22Rv1 (cell line): ENCODE results near the gene CAMSAP1.

ENCODE experiments used
- ZFX ChIP-seq: fragments of 450-650 bp; IDR thresholded peaks from 2 replicates; pipeline ENCODE4 v1.6.1; 2017; ENCODE audit warnings: antibody characterized with exemption, borderline replicate concordance
- TF ChIP-seq, protein P1 (sequence below): fragments of 450-650 bp; IDR thresholded peaks from 2 replicates; pipeline ENCODE4 v1.5.1; 2017; ENCODE audit warnings: mild to moderate bottlenecking

DNA sequence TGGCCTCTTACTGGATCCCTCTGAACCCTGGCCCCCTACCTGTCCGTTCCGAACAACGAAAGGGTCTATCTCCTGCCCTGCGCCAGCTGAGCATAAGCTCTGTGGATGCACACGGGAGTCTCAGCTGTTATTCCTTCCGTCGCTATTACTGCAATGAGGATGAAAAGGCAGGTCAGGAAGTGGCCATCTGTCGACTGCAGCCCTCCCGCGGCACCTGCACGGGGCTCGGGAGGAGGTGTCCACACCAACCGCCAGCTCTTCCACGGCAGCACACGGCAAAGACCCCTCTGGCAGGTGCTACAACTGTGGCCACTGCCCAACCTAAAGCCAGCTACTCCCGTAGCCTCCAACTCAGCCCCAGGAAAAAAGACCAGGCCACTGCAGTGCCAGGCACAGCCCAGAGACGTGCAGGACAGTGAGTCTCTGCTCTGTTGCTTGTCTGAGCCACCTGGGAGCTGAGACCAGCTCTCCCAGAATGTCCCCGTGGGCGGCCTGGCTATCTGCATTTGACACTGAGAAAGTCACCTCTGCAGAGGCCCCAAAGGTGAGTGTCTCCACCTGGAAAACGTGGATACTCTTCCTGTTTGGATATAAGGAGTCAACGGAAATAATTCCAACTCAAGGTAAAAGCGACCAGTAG is 19.1 kb downstream of the CAMSAP1 start:
- TF ChIP-seq, protein P1, sequence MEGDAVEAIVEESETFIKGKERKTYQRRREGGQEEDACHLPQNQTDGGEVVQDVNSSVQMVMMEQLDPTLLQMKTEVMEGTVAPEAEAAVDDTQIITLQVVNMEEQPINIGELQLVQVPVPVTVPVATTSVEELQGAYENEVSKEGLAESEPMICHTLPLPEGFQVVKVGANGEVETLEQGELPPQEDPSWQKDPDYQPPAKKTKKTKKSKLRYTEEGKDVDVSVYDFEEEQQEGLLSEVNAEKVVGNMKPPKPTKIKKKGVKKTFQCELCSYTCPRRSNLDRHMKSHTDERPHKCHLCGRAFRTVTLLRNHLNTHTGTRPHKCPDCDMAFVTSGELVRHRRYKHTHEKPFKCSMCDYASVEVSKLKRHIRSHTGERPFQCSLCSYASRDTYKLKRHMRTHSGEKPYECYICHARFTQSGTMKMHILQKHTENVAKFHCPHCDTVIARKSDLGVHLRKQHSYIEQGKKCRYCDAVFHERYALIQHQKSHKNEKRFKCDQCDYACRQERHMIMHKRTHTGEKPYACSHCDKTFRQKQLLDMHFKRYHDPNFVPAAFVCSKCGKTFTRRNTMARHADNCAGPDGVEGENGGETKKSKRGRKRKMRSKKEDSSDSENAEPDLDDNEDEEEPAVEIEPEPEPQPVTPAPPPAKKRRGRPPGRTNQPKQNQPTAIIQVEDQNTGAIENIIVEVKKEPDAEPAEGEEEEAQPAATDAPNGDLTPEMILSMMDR, result no peak
- TF ChIP-seq ZFX, result no peak
